Omental fat pad (tissue), 4 donors: ENCODE measurements around the gene SNX18. TPM values are rescaled to one million over a fixed set of nuclear protein-coding genes. Genes with fewer than 3 reads are reported as not detected.
"Not testable (repeated sequence)": the region's sequence is repeated elsewhere in the genome, so short reads cannot be mapped to it uniquely, and the experiment has no call there.

Experiments used
- ATAC-seq: fragments of 150-250 bp; one replicate; pipeline ENCODE4 v1.9.1; 2016; ENCODE audit warnings: mild to moderate bottlenecking, moderate library complexity; ENCODE audit not compliant: low FRiP score
- DNase-seq: peaks from one replicate; pipeline ENCODE4 v3.0.0-alpha.2; 2019; ENCODE audit warnings: low spot score
- CTCF ChIP-seq, 3 donors: fragments of 450-650 bp; IDR thresholded peaks; one replicate each; pipeline ENCODE4 v1.5.1; 2016 to 2017; ENCODE audit warnings: antibody characterized with exemption in 3 of 3, mild to moderate bottlenecking in 3 of 3, moderate library complexity in 2 of 3
- total RNA-seq, 4 donors: library from RNA; depleted of rRNA; stranded (reverse); fragments of >200 nt; gene quantifications; one replicate each; pipeline ENCODE4 v1.1.0, GENCODE V29; 2016

The SNX18 gene
- total RNA-seq, 4 donors from 2014 or later = 21.9 to 53.9 (median 31.1) TPM

DNA sequence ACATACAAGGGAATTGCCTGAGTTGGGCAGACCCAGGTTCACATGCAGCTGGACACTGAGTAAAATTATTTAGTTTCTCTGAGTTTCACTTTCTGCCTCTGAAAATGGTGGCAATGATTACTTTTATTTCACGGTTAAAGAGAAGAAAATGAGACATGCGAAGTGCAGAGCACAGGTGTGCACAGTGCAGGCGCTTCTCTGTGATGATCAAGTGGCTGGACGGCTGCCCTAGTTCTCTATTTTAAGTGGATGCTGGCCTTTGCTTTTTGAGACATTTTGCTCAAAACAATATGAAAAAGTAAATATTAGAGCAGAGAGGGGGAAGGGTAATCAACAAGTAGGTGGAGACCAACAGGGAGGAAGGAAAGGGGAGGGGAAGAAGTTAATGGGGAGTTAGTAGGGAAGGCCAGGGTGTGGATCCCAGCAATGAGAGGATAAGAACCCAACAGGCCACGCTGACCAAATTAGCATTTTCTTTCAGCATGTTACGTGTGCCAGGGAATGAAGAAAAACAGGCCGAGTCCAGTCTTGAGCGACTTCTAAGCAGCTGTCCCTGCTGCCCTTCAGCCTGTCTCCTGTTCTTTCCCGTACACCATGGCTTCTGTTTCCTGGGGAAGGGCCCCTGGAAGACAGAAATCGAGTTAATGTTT is 16.1 kb downstream of the SNX18 start:
- ATAC-seq = no peak
- no peak for TF ChIP-seq CTCF (IDR thresholded peaks at IDR 0.05)
- DNase-seq = no peak

DNA sequence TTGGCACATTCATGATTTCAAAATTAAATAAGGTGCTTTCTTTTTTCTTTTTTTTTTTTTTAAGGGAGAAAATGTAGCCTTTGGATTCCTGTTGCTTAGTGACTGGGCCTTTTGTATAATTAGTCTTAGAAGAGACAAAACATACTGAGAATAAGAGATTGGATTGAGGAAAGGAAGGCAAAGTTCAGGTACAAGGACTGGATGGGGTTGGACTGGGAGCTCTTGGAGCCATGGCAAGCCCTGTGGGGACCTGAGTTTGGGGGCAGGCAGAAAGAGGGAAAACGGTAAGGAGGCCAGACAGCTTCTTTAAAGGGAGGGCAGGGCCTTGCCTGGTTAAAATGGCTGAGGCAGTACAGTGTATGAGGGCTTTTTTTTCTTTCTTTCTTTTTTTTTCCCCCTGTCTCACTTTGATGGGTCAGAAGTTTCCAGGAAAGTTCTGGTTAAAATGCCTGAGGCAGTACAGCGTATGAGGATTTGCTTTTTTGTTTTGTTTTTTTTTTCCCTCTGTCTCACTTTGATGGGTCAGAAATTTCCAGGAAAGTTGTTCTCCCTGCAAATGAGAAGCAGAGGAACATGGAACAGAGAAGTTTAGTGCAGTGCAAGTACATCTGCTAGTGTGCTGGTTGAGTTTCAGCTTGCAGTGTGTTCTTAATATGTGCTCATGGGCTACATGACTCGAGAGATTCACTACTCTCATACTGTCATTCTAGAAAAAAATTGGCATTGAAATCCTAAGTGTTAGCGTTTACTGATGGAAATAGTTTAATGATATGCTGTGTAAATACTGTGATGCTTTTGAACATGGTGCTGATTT is 16.8 kb downstream of the SNX18 start:
- TF ChIP-seq CTCF (IDR thresholded peaks at IDR 0.05) = no peak
- ATAC-seq (no peak), DNase-seq (no peak)

DNA sequence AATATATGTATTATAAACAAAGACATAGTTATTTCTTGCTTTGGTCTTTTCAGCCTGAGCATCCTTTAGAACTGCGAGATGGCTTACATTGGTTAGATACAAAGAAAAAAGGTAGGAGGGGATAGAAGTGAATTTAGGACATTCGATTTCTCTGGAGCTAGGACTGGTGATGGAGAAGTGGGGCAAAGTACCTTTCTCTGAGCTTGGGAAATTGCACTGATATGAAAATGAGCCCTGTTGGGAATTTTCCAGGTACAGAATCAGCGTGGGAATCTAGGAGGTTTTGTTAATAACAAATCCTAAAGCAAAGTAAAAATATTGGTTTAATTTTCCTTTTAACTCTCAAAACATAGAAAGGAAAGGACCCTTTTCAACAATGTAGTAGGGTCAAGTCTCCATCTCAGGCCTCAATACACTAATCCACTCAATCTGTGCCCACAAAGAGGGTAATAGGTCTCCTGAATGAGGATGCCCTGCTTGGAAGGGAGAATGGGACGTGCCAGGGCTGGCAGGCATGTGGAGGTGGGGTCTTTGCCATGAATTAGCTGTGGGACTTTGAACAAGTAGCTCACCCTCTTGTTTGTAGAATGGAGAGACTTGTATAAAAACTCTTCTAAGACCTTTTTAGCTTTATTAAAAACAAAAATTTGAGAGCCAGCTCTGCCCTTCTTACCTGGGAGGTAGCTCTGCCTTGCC is 17.7 kb downstream of the SNX18 start:
- ATAC-seq (no peak), DNase-seq (no peak)
- TF ChIP-seq CTCF (IDR thresholded peaks at IDR 0.05) = no peak

DNA sequence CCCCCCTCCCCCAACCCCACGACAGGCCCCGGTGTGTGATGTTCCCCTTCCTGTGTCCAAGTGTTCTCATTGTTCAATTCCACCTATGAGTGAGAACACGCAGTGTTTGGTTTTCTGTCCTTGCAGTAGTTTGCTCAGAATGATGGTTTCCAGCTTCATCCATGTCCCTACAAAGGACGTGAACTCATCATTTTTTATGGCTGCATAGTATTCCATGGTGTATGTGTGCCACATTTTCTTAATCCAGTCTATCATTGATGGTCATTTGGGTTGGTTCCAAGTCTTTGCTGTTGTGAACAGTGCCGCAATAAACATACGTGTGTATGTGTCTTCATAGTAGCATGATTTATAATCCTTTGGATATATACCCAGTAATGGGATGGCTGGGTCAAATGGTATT is 18.8 kb downstream of the SNX18 start:
- not testable (repeated sequence) for ATAC-seq, DNase-seq

GRCh38 chr5:54536861-54537260 is 19.3 kb downstream of the SNX18 start:
- DNase-seq, ATAC-seq: not testable (repeated sequence)

DNA sequence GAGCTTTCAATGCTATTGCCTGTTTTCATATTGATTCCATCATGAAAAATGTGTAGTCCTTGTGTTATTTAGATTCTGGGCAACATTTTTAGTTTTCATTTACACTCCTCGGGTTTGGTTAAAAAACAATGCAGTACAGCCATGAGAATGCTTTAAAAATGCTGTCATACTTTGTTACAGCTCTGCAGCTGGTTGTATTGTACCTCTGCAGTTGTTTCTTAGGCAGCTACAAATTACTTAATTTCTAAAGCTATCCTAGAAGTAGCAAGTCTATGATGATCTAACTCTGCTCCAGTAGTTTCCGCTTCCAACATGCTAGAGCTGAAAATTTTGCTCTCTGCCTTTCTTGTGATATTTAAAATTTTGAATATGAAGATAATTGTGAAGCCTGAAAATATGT is 20.2 kb downstream of the SNX18 start:
- ATAC-seq = no peak
- DNase-seq = no peak
- no peak for TF ChIP-seq CTCF (IDR thresholded peaks at IDR 0.05)

DNA sequence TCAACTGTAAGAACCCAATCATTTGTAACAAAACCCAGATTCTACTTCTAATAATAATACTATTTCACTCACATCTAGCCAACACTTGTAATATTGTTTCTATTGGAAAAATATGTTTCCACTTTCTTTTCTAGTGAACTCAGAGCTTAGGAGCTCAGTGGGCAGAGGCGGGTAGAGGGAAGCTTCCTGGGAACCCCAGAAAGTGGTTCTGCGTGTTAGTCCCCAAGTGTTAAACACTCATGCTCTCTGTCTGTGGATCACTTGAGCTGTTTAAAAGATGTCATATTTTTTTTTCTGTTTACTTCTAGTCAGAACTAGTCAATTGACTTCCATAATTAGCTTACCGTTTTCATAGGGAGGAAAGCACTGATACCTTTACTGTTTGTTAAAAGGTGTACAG is 20.6 kb downstream of the SNX18 start:
- ATAC-seq (no peak), DNase-seq (no peak)
- no peak for TF ChIP-seq CTCF (IDR thresholded peaks at IDR 0.05)

DNA sequence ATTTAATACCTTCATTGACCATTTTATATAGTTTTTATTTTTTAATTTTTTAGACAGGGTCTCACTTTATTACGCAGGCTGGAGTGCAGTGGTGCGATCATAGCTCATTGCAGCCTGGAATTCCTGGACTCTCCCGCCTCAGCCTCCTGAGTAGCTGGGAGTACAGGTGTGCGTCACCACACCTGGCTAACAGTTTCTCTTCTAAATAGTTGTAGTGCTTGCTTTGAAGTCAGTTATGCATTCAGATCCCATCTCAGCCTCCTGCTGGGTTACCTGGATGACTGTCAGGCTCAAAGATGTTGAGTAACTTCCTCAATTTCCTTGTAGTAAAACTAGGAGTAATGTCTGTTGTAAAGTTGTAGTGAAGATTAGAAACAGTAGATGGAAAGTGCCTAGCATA is 21.4 kb downstream of the SNX18 start:
- DNase-seq = no peak
- ATAC-seq = no peak
- no peak for TF ChIP-seq CTCF (IDR thresholded peaks at IDR 0.05)
